ENCODE results near the gene HACE1.
A peak's percentile ranks its signal among the peaks of the same experiment; 100 is the strongest.

GRCh38 chr6:104789770-104790190 is 69.9 kb downstream of the HACE1 start:
- TF ChIP-seq POLR2A (IDR thresholded peaks at IDR 0.05): no peak
- peak in 4 of 5 experiments; percentile 33 to 34 (median 33) for TF ChIP-seq CTCF (IDR thresholded peaks at IDR 0.05)
